PFSK-1 (cell line): ENCODE data around the gene ERVW-1.

Source experiments
- FOXP2 ChIP-seq: optimal IDR thresholded peaks from 2 replicates; pipeline ENCODE3; 2011; ENCODE audit warnings: borderline replicate concordance, control low read depth, inconsistent platforms; ENCODE audit not compliant: insufficient read depth; ENCODE audit errors: extremely low read length, extremely low read depth
- POLR2AphosphoS5 ChIP-seq: IDR thresholded peaks from 2 replicates; pipeline ENCODE4 v1.6.1; 2012; ENCODE audit warnings: low read depth, mild to moderate bottlenecking, control low read depth, low read length, moderate library complexity
- SIN3A ChIP-seq: IDR thresholded peaks from 2 replicates; pipeline ENCODE4 v1.6.1; 2012; ENCODE audit warnings: mild to moderate bottlenecking, low read length, moderate library complexity, borderline replicate concordance; ENCODE audit not compliant: insufficient read depth
- TAF1 ChIP-seq: IDR thresholded peaks from 2 replicates; pipeline ENCODE4 v1.6.1; 2012; ENCODE audit warnings: low read length, control low read depth, borderline replicate concordance; ENCODE audit not compliant: insufficient read depth
- TF ChIP-seq, protein P1 (sequence below), 2 experiments: IDR thresholded peaks; 2 replicates each; pipeline versions ENCODE4 v1.6.1 to v1.8.0; 2011 to 2012; ENCODE audit warnings: low read depth in 2 of 2, low read length in 2 of 2, control low read depth in 1 of 2, inconsistent platforms in 1 of 2, mild to moderate bottlenecking in 1 of 2, moderate library complexity in 1 of 2; ENCODE audit not compliant: insufficient read depth in 1 of 2

Gene ERVW-1

DNA sequence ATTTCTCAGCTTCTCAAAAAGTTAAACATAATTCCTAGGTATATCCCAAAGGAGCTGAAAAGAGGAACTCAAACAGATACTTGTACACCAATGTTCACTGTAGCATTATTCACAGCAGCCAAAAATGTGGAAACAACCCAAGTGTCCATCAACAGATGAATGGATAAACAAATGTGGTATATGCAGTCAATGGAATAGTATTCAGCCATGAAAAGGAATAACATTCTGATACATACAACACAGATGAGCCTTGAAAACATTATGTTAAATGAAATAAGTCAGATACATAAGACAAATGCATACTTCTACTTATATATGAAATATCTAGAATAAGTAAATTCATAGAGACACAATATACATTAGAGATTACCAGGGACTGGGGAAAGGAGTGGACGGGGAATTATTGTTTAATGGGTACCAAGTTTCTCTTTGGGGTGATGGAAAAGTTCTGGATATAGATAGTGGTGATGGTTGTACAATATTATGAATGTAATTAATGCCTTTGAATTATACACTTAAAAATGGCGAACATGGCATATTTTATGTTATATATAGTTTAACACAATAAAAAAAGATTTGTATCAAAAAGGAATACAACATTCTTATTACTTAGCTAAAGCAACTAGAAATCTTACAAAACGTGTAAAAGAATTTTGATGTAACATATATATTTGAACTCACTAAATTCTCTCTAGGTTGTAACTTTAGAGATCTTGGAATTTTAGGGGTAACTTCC, 35.6 kb upstream of the ERVW-1 start:
- no peak for TF ChIP-seq TAF1

DNA sequence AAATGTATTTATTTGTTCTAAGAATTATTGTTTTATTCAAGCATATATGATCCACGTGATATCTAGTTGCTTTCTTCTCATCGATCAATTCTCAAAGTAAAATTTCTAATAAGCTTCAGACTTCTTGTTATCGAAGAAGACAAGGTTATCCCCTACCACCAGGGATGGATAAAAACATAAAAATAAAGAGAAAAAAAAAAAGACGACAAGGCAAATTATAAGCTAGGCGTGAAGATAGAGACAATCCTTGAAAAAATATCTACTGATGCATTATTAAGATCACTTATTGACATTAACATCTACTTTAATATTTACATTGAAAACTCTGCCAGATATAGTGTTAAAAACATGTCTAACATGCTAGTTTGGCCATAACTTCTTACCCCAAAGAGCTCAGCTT, 31.2 kb upstream of the ERVW-1 start:
- no peak for TF ChIP-seq FOXP2

DNA sequence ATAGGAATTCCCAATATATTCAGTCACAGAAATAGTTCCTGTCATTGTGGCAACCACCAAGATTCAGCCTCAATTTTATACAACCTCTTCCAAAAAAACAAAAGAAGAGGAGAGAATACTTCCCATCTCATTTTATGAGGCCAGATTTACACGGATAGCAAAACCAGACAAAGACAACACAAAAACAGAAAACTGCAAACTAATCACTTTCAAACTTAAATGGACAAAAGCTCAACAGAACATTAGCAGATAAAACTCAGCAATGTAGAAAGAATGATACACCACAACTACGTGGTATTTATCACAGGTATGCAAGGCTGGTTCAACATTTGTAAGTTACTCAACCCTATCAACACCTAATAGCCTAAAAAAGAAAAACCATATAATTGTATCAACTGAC, 28.6 kb upstream of the ERVW-1 start:
- no peak for TF ChIP-seq POLR2AphosphoS5
- TF ChIP-seq TAF1, result no peak
- no peak for TF ChIP-seq SIN3A
- no peak for TF ChIP-seq FOXP2
- TF ChIP-seq, protein P1, sequence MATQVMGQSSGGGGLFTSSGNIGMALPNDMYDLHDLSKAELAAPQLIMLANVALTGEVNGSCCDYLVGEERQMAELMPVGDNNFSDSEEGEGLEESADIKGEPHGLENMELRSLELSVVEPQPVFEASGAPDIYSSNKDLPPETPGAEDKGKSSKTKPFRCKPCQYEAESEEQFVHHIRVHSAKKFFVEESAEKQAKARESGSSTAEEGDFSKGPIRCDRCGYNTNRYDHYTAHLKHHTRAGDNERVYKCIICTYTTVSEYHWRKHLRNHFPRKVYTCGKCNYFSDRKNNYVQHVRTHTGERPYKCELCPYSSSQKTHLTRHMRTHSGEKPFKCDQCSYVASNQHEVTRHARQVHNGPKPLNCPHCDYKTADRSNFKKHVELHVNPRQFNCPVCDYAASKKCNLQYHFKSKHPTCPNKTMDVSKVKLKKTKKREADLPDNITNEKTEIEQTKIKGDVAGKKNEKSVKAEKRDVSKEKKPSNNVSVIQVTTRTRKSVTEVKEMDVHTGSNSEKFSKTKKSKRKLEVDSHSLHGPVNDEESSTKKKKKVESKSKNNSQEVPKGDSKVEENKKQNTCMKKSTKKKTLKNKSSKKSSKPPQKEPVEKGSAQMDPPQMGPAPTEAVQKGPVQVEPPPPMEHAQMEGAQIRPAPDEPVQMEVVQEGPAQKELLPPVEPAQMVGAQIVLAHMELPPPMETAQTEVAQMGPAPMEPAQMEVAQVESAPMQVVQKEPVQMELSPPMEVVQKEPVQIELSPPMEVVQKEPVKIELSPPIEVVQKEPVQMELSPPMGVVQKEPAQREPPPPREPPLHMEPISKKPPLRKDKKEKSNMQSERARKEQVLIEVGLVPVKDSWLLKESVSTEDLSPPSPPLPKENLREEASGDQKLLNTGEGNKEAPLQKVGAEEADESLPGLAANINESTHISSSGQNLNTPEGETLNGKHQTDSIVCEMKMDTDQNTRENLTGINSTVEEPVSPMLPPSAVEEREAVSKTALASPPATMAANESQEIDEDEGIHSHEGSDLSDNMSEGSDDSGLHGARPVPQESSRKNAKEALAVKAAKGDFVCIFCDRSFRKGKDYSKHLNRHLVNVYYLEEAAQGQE (IDR thresholded peaks at IDR 0.05; ENCODE audit: insufficient read depth in 1 of 2, low read depth in 2 of 2, low read length in 2 of 2), result no peak

DNA sequence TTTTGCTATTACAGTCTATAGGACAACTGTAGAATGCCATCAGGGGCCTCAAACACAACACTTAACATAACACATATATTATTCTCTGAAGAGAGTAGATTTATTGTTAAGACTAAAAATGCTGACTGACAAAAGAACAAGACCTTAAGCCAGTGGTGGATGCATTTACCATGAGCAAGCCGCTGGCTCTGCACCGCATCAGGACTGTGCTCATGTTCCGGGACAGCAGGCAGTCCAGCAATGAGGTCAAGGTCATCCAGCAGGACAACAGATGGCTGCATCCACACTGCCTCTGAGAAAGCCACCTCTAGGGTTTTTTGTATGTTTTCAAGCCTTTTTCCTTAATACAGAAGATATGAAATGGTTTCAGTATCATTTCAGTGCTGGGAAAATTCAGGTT, 26.8 kb upstream of the ERVW-1 start:
- no peak for TF ChIP-seq FOXP2
- no peak for TF ChIP-seq POLR2AphosphoS5
- TF ChIP-seq TAF1, result no peak
- TF ChIP-seq, protein P1 (IDR thresholded peaks at IDR 0.05; ENCODE audit: insufficient read depth in 1 of 2, low read depth in 2 of 2, low read length in 2 of 2), result no peak
- TF ChIP-seq SIN3A, result no peak

DNA sequence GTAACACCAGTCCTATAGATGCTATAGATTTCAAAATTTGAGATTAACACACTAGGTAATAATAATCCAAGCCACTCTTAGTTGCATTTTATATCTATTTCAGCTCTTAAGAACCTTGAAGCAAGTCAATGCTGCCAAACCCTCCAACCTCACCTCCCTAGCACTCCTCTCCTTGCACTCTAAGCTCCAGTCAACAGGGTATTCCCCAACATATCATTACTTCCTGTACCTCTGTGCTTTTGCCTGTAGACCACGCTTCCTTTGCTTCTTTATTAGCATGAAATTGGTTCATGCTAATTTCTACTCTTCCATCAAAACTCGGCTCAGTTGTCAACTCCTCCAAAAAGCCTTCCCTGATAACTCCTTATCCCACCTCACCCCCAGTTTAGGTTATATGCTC, 26.0 kb upstream of the ERVW-1 start:
- TF ChIP-seq TAF1, result no peak
- no peak for TF ChIP-seq POLR2AphosphoS5
- no peak for TF ChIP-seq FOXP2
- no peak for TF ChIP-seq SIN3A
- TF ChIP-seq, protein P1 (IDR thresholded peaks at IDR 0.05; ENCODE audit: insufficient read depth in 1 of 2, low read depth in 2 of 2, low read length in 2 of 2), result no peak

DNA sequence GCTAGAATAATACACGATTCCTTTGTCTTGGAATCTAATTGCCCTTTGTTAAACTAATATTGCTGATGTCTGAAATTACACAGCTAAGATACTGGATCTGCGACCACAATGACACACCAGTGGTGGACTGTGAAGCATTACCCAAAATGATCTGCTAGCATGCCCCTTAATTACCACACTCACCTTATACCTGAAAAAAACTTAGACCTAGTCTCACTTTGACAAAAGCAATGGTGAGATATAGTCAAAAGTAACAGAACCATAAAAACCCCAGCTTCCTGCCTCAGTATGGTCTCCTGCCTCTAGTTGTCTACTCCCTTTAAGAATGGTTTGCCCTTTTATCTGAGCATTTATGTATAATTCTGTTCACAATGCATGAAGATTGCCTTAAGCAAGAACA, 20.8 kb upstream of the ERVW-1 start:
- TF ChIP-seq SIN3A (no peak), TAF1 (no peak), FOXP2 (no peak), POLR2AphosphoS5 (no peak)
- TF ChIP-seq, protein P1 (IDR thresholded peaks at IDR 0.05; ENCODE audit: insufficient read depth in 1 of 2, low read depth in 2 of 2, low read length in 2 of 2), result no peak
